Measurements from ENCODE around the gene FUT2.

FUT2 gene

GRCh38 chr19:48664476-48664875, 31.3 kb upstream of the FUT2 start:
- Mint-ChIP-seq H3K4me1 (ENCODE audit: low read depth) (peaks cover 7% of the 10 kb centered on the region), H3K4me3 (no peak overlapping the region)

GRCh38 chr19:48665786-48666185, 30.0 kb upstream of the FUT2 start:
- H3K27ac Mint-ChIP-seq: no peak overlapping the region
- no peak overlapping the region for H3K4me3 Mint-ChIP-seq
- H3K27me3 Mint-ChIP-seq: no peaks in the 10 kb centered on the region
- H3K9me3 Mint-ChIP-seq (ENCODE audit: low read depth): no peaks in the 10 kb centered on the region
- no peaks in the 10 kb centered on the region for H3K36me3 Mint-ChIP-seq
- peaks cover 5% of the 10 kb centered on the region for H3K4me1 Mint-ChIP-seq (ENCODE audit: low read depth)

More at GRCh38 chr19:48664476-48664875, 31.3 kb upstream of the FUT2 start:
- H3K36me3 Mint-ChIP-seq: no peaks in the 10 kb centered on the region
- no peak overlapping the region for H3K27ac Mint-ChIP-seq
- H3K27me3 Mint-ChIP-seq: no peaks in the 10 kb centered on the region
- no peaks in the 10 kb centered on the region for H3K9me3 Mint-ChIP-seq (ENCODE audit: low read depth)

- no peak overlapping the region for H3K27ac Mint-ChIP-seq
- no peaks in the 10 kb centered on the region for H3K9me3 Mint-ChIP-seq (ENCODE audit: low read depth)
- no peaks in the 10 kb centered on the region for H3K27me3 Mint-ChIP-seq
- no peak overlapping the region for H3K4me3 Mint-ChIP-seq
- H3K4me1 Mint-ChIP-seq (ENCODE audit: low read depth): no peaks in the 10 kb centered on the region
- no peaks in the 10 kb centered on the region for H3K36me3 Mint-ChIP-seq
Observed at GRCh38 chr19:48668332-48668731, 27.4 kb upstream of the FUT2 start.

GRCh38 chr19:48668761-48669160, 27.0 kb upstream of the FUT2 start:
- H3K4me3 Mint-ChIP-seq: no peak overlapping the region
- no peak overlapping the region for H3K27ac Mint-ChIP-seq
- no peaks in the 10 kb centered on the region for H3K36me3 Mint-ChIP-seq
- no peaks in the 10 kb centered on the region for H3K9me3 Mint-ChIP-seq (ENCODE audit: low read depth)
- no peaks in the 10 kb centered on the region for H3K27me3 Mint-ChIP-seq
- no peaks in the 10 kb centered on the region for H3K4me1 Mint-ChIP-seq (ENCODE audit: low read depth)

GRCh38 chr19:48669903-48670668, 25.7 kb upstream of the FUT2 start:
- H3K4me1 Mint-ChIP-seq (ENCODE audit: low read depth): peaks cover 1% of the 10 kb centered on the region

GRCh38 chr19:48670699-48671445, 24.9 kb upstream of the FUT2 start:
- Mint-ChIP-seq H3K27ac (no peak overlapping the region), H3K9me3 (ENCODE audit: low read depth) (no peaks in the 10 kb centered on the region), H3K4me1 (ENCODE audit: low read depth) (peaks cover 5% of the 10 kb centered on the region), H3K27me3 (no peaks in the 10 kb centered on the region), H3K4me3 (no peak overlapping the region), H3K36me3 (no peaks in the 10 kb centered on the region)

More at GRCh38 chr19:48669903-48670668, 25.7 kb upstream of the FUT2 start:
- H3K4me3 Mint-ChIP-seq: no peak overlapping the region
- H3K27ac Mint-ChIP-seq: no peak overlapping the region
- no peaks in the 10 kb centered on the region for H3K36me3 Mint-ChIP-seq
- H3K9me3 Mint-ChIP-seq (ENCODE audit: low read depth): no peaks in the 10 kb centered on the region
- H3K27me3 Mint-ChIP-seq: no peaks in the 10 kb centered on the region

- H3K27me3 Mint-ChIP-seq: no peaks in the 10 kb centered on the region
- peaks cover 5% of the 10 kb centered on the region for H3K4me1 Mint-ChIP-seq (ENCODE audit: low read depth)
- H3K27ac Mint-ChIP-seq: no peak overlapping the region
- H3K4me3 Mint-ChIP-seq: no peak overlapping the region
- no peaks in the 10 kb centered on the region for H3K9me3 Mint-ChIP-seq (ENCODE audit: low read depth)
- no peaks in the 10 kb centered on the region for H3K36me3 Mint-ChIP-seq
Observed at GRCh38 chr19:48671446-48671995, 24.2 kb upstream of the FUT2 start.

GRCh38 chr19:48672994-48673393, 22.8 kb upstream of the FUT2 start, which contains the start of gene NTN5:
Gene NTN5 (minus strand): TSS chr19:48673017. CDS start chr19:48670986, 2,031 bp downstream.
- Mint-ChIP-seq H3K9me3 (ENCODE audit: low read depth) (no peaks in the 10 kb centered on the region), H3K4me1 (ENCODE audit: low read depth) (peaks cover 5% of the 10 kb centered on the region), H3K36me3 (no peaks in the 10 kb centered on the region), H3K27ac (no peak within 1 kb of the TSS), H3K27me3 (no peaks in the 10 kb centered on the region), H3K4me3 (no peak within 1 kb of the TSS)

GRCh38 chr19:48673436-48674100, 22.2 kb upstream of the FUT2 start:
- H3K4me3 Mint-ChIP-seq: no peak overlapping the region
- no peaks in the 10 kb centered on the region for H3K9me3 Mint-ChIP-seq (ENCODE audit: low read depth)
- peaks cover 5% of the 10 kb centered on the region for H3K4me1 Mint-ChIP-seq (ENCODE audit: low read depth)
- no peaks in the 10 kb centered on the region for H3K36me3 Mint-ChIP-seq
- H3K27ac Mint-ChIP-seq: no peak overlapping the region
- no peaks in the 10 kb centered on the region for H3K27me3 Mint-ChIP-seq

- Mint-ChIP-seq H3K27me3 (no peaks in the 10 kb centered on the region), H3K27ac (no peak overlapping the region), H3K4me1 (ENCODE audit: low read depth) (peaks cover 5% of the 10 kb centered on the region), H3K36me3 (no peaks in the 10 kb centered on the region), H3K9me3 (ENCODE audit: low read depth) (no peaks in the 10 kb centered on the region), H3K4me3 (no peak overlapping the region)
Observed at GRCh38 chr19:48674216-48674809, 21.5 kb upstream of the FUT2 start.

GRCh38 chr19:48674921-48675824, 20.6 kb upstream of the FUT2 start:
- H3K4me3 Mint-ChIP-seq: no peak overlapping the region
- no peak overlapping the region for H3K27ac Mint-ChIP-seq
- H3K36me3 Mint-ChIP-seq: no peaks in the 10 kb centered on the region
- no peaks in the 10 kb centered on the region for H3K9me3 Mint-ChIP-seq (ENCODE audit: low read depth)
- no peaks in the 10 kb centered on the region for H3K27me3 Mint-ChIP-seq
- H3K4me1 Mint-ChIP-seq (ENCODE audit: low read depth): peaks cover 5% of the 10 kb centered on the region

- Mint-ChIP-seq H3K9me3 (ENCODE audit: low read depth) (no peaks in the 10 kb centered on the region), H3K4me1 (ENCODE audit: low read depth) (peaks cover 5% of the 10 kb centered on the region), H3K4me3 (no peak overlapping the region), H3K27me3 (no peaks in the 10 kb centered on the region), H3K27ac (no peak overlapping the region), H3K36me3 (no peaks in the 10 kb centered on the region)
Observed at GRCh38 chr19:48676487-48676886, 19.3 kb upstream of the FUT2 start.

GRCh38 chr19:48676887-48677286, 18.9 kb upstream of the FUT2 start:
- Mint-ChIP-seq H3K4me3 (no peak overlapping the region), H3K4me1 (ENCODE audit: low read depth) (peaks cover 5% of the 10 kb centered on the region), H3K27me3 (no peaks in the 10 kb centered on the region), H3K36me3 (no peaks in the 10 kb centered on the region), H3K27ac (no peak overlapping the region), H3K9me3 (ENCODE audit: low read depth) (no peaks in the 10 kb centered on the region)

- Mint-ChIP-seq H3K9me3 (ENCODE audit: low read depth) (no peaks in the 10 kb centered on the region), H3K27me3 (no peaks in the 10 kb centered on the region), H3K36me3 (no peaks in the 10 kb centered on the region), H3K27ac (no peak overlapping the region), H3K4me1 (ENCODE audit: low read depth) (peaks cover 5% of the 10 kb centered on the region), H3K4me3 (no peak overlapping the region)
Observed at GRCh38 chr19:48678201-48678600, 17.6 kb upstream of the FUT2 start.

All from activated naive CD8-positive, alpha-beta T cell (primary cell).